GM12801 (cell line): ENCODE measurements around the gene MPST.

Experiments
- TF ChIP-seq, protein P1 (sequence below): IDR thresholded peaks from one replicate; pipeline ENCODE4 v1.5.1; 2011; ENCODE audit warnings: control low read depth; ENCODE audit not compliant: insufficient read length; ENCODE audit errors: extremely low read depth

Gene MPST

DNA sequence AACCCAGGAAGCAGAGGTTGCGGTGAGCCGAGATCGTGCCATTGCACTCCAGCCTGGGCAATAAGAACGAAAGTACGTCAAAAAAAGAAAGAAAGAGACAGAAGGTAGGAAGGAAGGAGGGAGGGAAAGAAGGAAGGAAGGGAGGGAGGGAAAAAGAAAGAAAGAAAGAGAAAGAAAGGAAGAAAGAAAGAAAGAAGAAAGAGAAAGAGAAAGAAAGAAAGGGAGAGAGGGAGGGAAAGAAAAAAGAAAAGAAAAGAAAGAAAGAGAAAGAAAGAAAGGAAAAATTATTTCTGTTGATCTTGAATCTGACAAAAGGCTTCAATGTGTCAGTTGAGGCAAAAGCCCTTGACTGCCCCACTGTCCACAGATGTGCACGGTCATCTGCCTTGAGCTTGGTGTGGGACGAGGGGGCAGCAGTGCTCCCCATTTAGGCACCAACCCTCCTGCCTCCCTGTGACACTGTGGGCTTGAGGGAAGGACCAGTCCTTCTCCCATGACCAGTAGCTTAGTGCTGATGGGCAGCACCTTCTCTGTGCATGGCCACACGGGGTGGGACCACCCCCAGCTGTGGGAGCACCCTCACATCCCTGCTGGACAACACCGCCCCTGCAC lies 56.4 kb downstream of the MPST start:
- TF ChIP-seq, protein P1, sequence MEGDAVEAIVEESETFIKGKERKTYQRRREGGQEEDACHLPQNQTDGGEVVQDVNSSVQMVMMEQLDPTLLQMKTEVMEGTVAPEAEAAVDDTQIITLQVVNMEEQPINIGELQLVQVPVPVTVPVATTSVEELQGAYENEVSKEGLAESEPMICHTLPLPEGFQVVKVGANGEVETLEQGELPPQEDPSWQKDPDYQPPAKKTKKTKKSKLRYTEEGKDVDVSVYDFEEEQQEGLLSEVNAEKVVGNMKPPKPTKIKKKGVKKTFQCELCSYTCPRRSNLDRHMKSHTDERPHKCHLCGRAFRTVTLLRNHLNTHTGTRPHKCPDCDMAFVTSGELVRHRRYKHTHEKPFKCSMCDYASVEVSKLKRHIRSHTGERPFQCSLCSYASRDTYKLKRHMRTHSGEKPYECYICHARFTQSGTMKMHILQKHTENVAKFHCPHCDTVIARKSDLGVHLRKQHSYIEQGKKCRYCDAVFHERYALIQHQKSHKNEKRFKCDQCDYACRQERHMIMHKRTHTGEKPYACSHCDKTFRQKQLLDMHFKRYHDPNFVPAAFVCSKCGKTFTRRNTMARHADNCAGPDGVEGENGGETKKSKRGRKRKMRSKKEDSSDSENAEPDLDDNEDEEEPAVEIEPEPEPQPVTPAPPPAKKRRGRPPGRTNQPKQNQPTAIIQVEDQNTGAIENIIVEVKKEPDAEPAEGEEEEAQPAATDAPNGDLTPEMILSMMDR, result no peak

GRCh38 chr22:37077802-37078448 lies 58.4 kb downstream of the MPST start:
- TF ChIP-seq, protein P1, result no peak

GRCh38 chr22:37079158-37079557 lies 59.6 kb downstream of the MPST start:
- TF ChIP-seq, protein P1, result no peak
